Measurements from ENCODE around the gene PPM1H.

The PPM1H gene

DNA sequence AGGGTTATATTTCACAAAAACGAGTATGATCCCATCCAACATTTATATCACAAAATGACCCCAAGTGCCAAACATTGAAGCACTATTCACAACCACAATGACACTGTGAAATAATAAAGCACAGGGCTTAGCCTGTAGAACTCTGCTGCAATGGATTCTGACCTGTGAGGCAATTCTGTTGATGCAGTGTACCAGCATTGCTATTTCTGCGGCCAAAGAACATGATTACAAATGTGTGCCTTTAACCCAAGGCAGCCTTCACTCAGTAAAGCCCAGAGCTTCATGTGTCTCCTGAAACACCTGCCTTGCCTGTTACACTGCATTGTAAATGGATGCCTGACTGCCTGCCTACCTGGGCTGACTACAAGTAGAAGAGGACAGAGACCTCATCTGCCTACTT is 158.0 kb downstream of the PPM1H start:
- TF ChIP-seq, protein P1, sequence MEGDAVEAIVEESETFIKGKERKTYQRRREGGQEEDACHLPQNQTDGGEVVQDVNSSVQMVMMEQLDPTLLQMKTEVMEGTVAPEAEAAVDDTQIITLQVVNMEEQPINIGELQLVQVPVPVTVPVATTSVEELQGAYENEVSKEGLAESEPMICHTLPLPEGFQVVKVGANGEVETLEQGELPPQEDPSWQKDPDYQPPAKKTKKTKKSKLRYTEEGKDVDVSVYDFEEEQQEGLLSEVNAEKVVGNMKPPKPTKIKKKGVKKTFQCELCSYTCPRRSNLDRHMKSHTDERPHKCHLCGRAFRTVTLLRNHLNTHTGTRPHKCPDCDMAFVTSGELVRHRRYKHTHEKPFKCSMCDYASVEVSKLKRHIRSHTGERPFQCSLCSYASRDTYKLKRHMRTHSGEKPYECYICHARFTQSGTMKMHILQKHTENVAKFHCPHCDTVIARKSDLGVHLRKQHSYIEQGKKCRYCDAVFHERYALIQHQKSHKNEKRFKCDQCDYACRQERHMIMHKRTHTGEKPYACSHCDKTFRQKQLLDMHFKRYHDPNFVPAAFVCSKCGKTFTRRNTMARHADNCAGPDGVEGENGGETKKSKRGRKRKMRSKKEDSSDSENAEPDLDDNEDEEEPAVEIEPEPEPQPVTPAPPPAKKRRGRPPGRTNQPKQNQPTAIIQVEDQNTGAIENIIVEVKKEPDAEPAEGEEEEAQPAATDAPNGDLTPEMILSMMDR (IDR thresholded peaks at IDR 0.05; ENCODE audit: low read depth, low read length, missing control alignments) = no peak
- H3K4me3 ChIP-seq (replicated peaks; ENCODE audit: low read depth, low read length) = no peak overlapping the region
- no peak for DNase-seq (ENCODE audit: extremely low read depth, low read depth)

DNA sequence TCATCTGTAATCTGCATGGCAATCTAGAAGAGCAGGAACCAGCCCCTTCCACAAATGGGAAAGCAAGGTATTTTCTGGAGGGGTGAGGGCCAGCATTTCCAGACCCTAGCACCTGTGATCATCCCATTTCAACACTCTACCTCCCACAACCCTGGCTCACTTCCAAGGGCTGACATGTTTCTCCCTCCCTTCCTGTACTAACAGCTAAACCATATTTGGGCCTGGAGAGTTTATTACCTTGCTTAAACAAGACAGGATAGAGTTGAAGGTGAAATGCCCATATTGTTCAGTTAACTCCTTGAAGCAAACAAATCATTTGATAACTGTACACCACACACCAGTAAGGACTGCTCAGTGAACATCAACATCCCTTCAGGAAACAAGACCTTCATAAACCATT is 158.4 kb downstream of the PPM1H start:
- no peak for DNase-seq (ENCODE audit: extremely low read depth, low read depth)
- H3K4me3 ChIP-seq (replicated peaks; ENCODE audit: low read depth, low read length) = no peak overlapping the region
- TF ChIP-seq, protein P1 (IDR thresholded peaks at IDR 0.05; ENCODE audit: low read depth, low read length, missing control alignments) = no peak

DNA sequence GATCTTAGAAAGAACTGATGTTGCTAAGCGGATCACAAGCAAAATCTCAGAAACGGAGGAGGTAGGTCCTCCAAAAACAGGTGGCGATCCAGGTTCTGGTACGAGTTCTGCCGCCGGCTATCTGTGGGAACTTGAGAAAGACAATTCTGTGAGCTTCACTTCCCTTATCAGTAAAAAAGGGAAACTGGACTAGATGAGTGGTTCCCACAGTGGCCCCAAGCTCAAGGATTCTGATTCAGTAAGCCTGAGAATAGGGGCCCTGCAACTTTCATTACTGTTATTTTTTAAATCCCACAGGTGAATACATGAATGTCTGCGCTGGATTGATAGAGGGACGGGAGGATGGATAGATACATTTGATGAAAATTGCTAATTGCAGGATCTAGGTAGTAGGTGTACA is 160.2 kb downstream of the PPM1H start:
- no peak overlapping the region for H3K4me3 ChIP-seq (replicated peaks; ENCODE audit: low read depth, low read length)
- TF ChIP-seq, protein P1 (IDR thresholded peaks at IDR 0.05; ENCODE audit: low read depth, low read length, missing control alignments) = no peak
- DNase-seq (ENCODE audit: extremely low read depth, low read depth) = no peak

DNA sequence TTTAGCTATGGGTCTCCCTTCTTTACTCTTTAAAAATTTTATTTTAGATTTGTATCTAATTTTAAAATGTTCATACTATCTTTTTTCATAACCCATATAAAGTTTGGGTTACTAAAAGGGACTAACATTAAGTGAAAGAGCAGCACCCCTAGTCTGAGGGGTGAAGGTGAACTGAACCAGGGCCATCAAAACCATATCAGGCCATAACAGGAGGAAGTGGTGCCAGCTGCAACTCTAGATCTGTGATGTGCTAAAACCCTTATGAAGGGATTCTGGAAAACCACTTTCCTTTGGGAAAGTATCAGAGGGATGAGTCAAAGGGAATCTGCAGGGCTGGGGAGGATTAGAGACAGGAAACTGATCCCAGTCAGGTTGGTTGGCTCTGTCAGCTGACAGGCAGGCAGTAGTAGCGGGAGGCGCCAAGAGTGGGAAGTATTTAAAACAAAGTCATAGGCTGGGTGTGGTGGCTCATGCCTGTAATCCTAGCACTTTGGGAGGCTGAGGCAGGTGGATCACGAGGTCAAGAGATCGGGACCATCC is 162.5 kb downstream of the PPM1H start:
- no peak for DNase-seq (ENCODE audit: extremely low read depth, low read depth)
- TF ChIP-seq, protein P1 (IDR thresholded peaks at IDR 0.05; ENCODE audit: low read depth, low read length, missing control alignments) = no peak
- H3K4me3 ChIP-seq (replicated peaks; ENCODE audit: low read depth, low read length) = no peak overlapping the region

DNA sequence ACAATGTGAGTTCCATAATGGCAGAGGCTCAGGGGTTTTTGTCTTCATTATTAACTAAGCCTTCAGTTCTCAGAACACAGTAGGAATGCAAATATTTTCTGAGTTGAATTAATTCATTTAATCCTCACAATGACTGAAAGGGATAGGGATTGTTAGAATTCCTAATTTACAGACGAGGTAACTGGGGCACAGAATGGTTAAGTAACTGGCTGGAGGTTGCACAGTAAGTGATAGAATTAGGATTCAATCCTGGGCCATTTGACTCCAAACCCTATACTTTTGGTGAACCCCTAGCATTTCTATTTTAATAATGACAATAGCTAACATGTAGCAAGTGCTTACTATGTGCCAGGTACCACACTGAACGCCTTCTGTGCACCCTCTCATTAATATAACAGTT is 163.1 kb downstream of the PPM1H start:
- no peak overlapping the region for H3K4me3 ChIP-seq (replicated peaks; ENCODE audit: low read depth, low read length)
- TF ChIP-seq, protein P1 (IDR thresholded peaks at IDR 0.05; ENCODE audit: low read depth, low read length, missing control alignments) = no peak
- DNase-seq (ENCODE audit: extremely low read depth, low read depth) = no peak

DNA sequence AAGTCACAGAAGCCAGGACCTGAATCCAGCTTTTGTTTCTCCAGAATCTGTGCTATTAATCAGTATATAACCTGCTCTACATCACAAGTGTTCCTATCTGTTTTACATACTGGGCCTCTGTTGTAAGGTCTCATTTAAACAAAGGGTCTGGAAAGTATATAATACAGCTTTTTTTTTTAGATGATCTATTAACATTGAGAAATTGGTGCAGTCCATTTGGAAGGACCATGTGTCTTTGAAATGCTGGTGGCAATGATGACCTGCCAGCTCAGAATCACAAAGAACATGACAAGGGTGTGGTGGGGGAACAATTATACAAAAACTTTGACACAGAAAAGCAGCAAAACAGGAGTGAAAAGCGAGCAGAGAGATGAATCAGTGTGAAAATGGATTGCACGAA is 164.6 kb downstream of the PPM1H start:
- DNase-seq (ENCODE audit: extremely low read depth, low read depth) = no peak
- no peak overlapping the region for H3K4me3 ChIP-seq (replicated peaks; ENCODE audit: low read depth, low read length)
- TF ChIP-seq, protein P1 (IDR thresholded peaks at IDR 0.05; ENCODE audit: low read depth, low read length, missing control alignments) = no peak

DNA sequence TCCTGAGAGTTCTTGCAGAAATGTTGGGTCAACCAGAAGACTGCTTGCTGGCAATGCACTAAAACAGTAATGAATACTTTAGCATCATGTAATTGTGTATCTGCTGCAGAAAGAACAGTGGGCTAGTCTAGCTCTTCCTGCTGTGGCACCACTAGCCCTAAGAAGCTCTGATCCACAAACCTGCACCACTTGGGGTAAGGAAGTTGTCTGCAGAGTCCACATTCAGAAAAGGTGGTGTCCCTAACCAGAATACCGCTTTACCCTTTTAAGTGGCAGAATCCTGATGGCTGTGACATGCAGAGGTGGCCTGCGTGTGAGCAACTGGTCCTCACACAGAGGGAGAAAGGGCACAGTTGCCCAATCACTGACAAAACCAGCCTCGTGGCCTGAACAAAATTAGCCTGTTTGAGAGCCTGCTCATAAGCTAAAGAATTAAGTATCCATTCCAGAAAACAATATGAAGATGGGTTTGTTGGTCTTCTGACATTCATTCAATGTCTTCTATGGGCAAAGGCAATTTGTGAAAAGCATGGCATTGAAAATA is 165.8 kb downstream of the PPM1H start:
- TF ChIP-seq, protein P1 (IDR thresholded peaks at IDR 0.05; ENCODE audit: low read depth, low read length, missing control alignments) = no peak
- no peak for DNase-seq (ENCODE audit: extremely low read depth, low read depth)
- no peak overlapping the region for H3K4me3 ChIP-seq (replicated peaks; ENCODE audit: low read depth, low read length)

Measured in HFF-Myc (cell line).